Measurements from ENCODE around the gene C2CD4C. TPM values are rescaled to one million over a fixed set of nuclear protein-coding genes. Genes with fewer than 3 reads are reported as not detected.

C2CD4C gene
- total and polyA plus RNA-seq, 2 donors (not counting 3 experiments of a cell fraction or from before 2014, with no cell fraction given) = 0.25 to 0.38 TPM

GRCh38 chr19:440391-441212 is 31.7 kb upstream of the C2CD4C start:
- H3K27ac ChIP-seq (ENCODE audit: insufficient read depth, low read depth, low read length) = no peak overlapping the region
- intact Hi-C loops (cut with micrococcal nuclease) = no loop called here
- H3K9me1 ChIP-seq (replicated peaks; ENCODE audit: control insufficient read depth, extremely low read depth, insufficient read depth, low read length) = no peaks in the 10 kb centered on the region
- H3K4me1 ChIP-seq (ENCODE audit: control insufficient read depth, extremely low read depth, insufficient read depth, low read length) = no peaks in the 10 kb centered on the region
- no peaks in the 10 kb centered on the region for H3K79me2 ChIP-seq (ENCODE audit: control insufficient read depth, insufficient read depth, low read length)
- DNase-seq (ENCODE audit: low read depth, low spot score) (no peak), FAIRE-seq (no peak)
- no peaks in the 10 kb centered on the region for H3K27me3 ChIP-seq (ENCODE audit: control insufficient read depth in 2 of 2, insufficient read depth in 2 of 2, low read length in 2 of 2)
- no peaks in the 10 kb centered on the region for H3K36me3 ChIP-seq (ENCODE audit: control insufficient read depth in 2 of 2, extremely low read depth in 1 of 2, insufficient read depth in 2 of 2, low read length in 2 of 2)
- H2AFZ ChIP-seq (ENCODE audit: low read depth, low read length) = no peak overlapping the region
- no peak overlapping the region for H3K4me2 ChIP-seq (ENCODE audit: insufficient read depth, low read length)
- H3K9ac ChIP-seq (replicated peaks; ENCODE audit: extremely low read depth, insufficient read depth, low read length) = no peak overlapping the region
- no peak overlapping the region for H3K4me3 ChIP-seq (replicated peaks in 1 of 3; ENCODE audit: insufficient read depth in 1 of 3, low read depth in 1 of 3, low read length in 3 of 3)
- TF ChIP-seq GATA2 (IDR thresholded peaks at IDR 0.05; ENCODE audit: insufficient read depth, insufficient read length, low read depth, low read length) = no peak
- TF ChIP-seq MYC (IDR thresholded peaks at IDR 0.05; ENCODE audit: low read depth, low read length) = no peak
- no peak for TF ChIP-seq POLR2A (IDR thresholded peaks at IDR 0.05; ENCODE audit: low read depth, low read length)
- TF ChIP-seq JUN (IDR thresholded peaks at IDR 0.05; ENCODE audit: borderline replicate concordance, insufficient read depth, insufficient read length, low read depth) = no peak
- no peaks in the 10 kb centered on the region for H3K9me3 ChIP-seq (replicated peaks; ENCODE audit: control insufficient read depth, insufficient read depth, low read length)
- BruUV-seq (replicated peaks) = no TSS peak
- dilution Hi-C loops (cut with MboI; ENCODE audit: extremely low pct_ligation_motif_present, low sequenced_read_pairs) = no loop called here
- H4K20me1 ChIP-seq (replicated peaks; ENCODE audit: control insufficient read depth, extremely low read depth, insufficient read depth, low read length) = no peaks in the 10 kb centered on the region
- CTCF ChIA-PET = no interaction called here
- POLR2A ChIA-PET = no interaction called here

GRCh38 chr19:439167-439900 is 30.4 kb upstream of the C2CD4C start:
- Histone ChIP-seq H3K79me2 (ENCODE audit: control insufficient read depth, insufficient read depth, low read length) (no peaks in the 10 kb centered on the region), H3K9me1 (replicated peaks; ENCODE audit: control insufficient read depth, extremely low read depth, insufficient read depth, low read length) (no peaks in the 10 kb centered on the region), H3K4me2 (ENCODE audit: insufficient read depth, low read length) (no peak overlapping the region), H2AFZ (ENCODE audit: low read depth, low read length) (no peak overlapping the region), H4K20me1 (replicated peaks; ENCODE audit: control insufficient read depth, extremely low read depth, insufficient read depth, low read length) (no peaks in the 10 kb centered on the region), H3K9me3 (replicated peaks; ENCODE audit: control insufficient read depth, insufficient read depth, low read length) (no peaks in the 10 kb centered on the region), H3K36me3 (ENCODE audit: control insufficient read depth in 2 of 2, extremely low read depth in 1 of 2, insufficient read depth in 2 of 2, low read length in 2 of 2) (no peaks in the 10 kb centered on the region), H3K4me3 (replicated peaks in 1 of 3; ENCODE audit: insufficient read depth in 1 of 3, low read depth in 1 of 3, low read length in 3 of 3) (no peak overlapping the region), H3K27ac (ENCODE audit: insufficient read depth, low read depth, low read length) (no peak overlapping the region), H3K9ac (replicated peaks; ENCODE audit: extremely low read depth, insufficient read depth, low read length) (no peak overlapping the region), H3K27me3 (ENCODE audit: control insufficient read depth in 2 of 2, insufficient read depth in 2 of 2, low read length in 2 of 2) (no peaks in the 10 kb centered on the region), H3K4me1 (ENCODE audit: control insufficient read depth, extremely low read depth, insufficient read depth, low read length) (no peaks in the 10 kb centered on the region)
- dilution Hi-C loops (cut with MboI; ENCODE audit: extremely low pct_ligation_motif_present, low sequenced_read_pairs) = no loop called here
- FAIRE-seq (no peak), DNase-seq (ENCODE audit: low read depth, low spot score) (no peak)
- TF ChIP-seq FOS (IDR thresholded peaks at IDR 0.05; ENCODE audit: borderline replicate concordance, insufficient read depth, low read length) = no peak
- no peak for TF ChIP-seq POLR2A (IDR thresholded peaks at IDR 0.05; ENCODE audit: low read depth, low read length)
- no peak for TF ChIP-seq CTCF (IDR thresholded peaks at IDR 0.05; ENCODE audit: extremely low read depth in 1 of 2, insufficient read depth in 1 of 2, low read depth in 1 of 2, low read length in 2 of 2)
- TF ChIP-seq MYC (IDR thresholded peaks at IDR 0.05; ENCODE audit: low read depth, low read length) = no peak
- TF ChIP-seq GATA2 (IDR thresholded peaks at IDR 0.05; ENCODE audit: insufficient read depth, insufficient read length, low read depth, low read length) = no peak
- no peak for TF ChIP-seq POLR2AphosphoS5 (IDR thresholded peaks at IDR 0.05; ENCODE audit: insufficient read depth, low read depth, low read length)
- no peak for TF ChIP-seq EZH2 (IDR thresholded peaks at IDR 0.05; ENCODE audit: borderline replicate concordance, low read depth, low read length, severe bottlenecking)
- no peak for TF ChIP-seq MAX (IDR thresholded peaks at IDR 0.05; ENCODE audit: insufficient read depth, insufficient read length)
- TF ChIP-seq JUN (IDR thresholded peaks at IDR 0.05; ENCODE audit: borderline replicate concordance, insufficient read depth, insufficient read length, low read depth) = no peak
- ChIA-PET POLR2A (no interaction called here), CTCF (no interaction called here)
- no TSS peak for BruUV-seq (replicated peaks)
- intact Hi-C loops (cut with micrococcal nuclease) = no loop called here

All from endothelial cell of umbilical vein (primary cell).